ENCODE results near the gene ITGA7.

ITGA7 gene

DNA sequence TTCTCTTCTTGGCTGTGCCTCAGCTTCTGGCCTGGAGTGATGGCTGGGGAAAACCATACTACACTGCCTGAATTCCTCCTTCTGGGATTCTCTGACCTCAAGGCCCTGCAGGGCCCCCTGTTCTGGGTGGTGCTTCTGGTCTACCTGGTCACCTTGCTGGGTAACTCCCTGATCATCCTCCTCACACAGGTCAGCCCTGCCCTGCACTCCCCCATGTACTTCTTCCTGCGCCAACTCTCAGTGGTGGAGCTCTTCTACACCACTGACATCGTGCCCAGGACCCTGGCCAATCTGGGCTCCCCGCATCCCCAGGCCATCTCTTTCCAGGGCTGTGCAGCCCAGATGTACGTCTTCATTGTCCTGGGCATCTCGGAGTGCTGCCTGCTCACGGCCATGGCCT, 70.9 kb downstream of the ITGA7 start, which contains the start of gene OR10P1:
OR10P1 (plus strand) TSS at position 40 of the 400 bp plus-strand sequence; CDS start at position 40, 0 bp downstream.
- DNase-seq: no peak
- Mint-ChIP-seq H3K4me1 (no peaks in the 10 kb centered on the region), H3K27me3 (ENCODE audit: low read depth, poor library complexity) (peaks cover 35% of the 10 kb centered on the region), H3K27ac (no peak within 1 kb of the TSS), H3K4me3 (no peak within 1 kb of the TSS), H3K9me3 (no peaks in the 10 kb centered on the region), H3K36me3 (ENCODE audit: low read depth) (no peaks in the 10 kb centered on the region)
- TF ChIP-seq, protein P1, sequence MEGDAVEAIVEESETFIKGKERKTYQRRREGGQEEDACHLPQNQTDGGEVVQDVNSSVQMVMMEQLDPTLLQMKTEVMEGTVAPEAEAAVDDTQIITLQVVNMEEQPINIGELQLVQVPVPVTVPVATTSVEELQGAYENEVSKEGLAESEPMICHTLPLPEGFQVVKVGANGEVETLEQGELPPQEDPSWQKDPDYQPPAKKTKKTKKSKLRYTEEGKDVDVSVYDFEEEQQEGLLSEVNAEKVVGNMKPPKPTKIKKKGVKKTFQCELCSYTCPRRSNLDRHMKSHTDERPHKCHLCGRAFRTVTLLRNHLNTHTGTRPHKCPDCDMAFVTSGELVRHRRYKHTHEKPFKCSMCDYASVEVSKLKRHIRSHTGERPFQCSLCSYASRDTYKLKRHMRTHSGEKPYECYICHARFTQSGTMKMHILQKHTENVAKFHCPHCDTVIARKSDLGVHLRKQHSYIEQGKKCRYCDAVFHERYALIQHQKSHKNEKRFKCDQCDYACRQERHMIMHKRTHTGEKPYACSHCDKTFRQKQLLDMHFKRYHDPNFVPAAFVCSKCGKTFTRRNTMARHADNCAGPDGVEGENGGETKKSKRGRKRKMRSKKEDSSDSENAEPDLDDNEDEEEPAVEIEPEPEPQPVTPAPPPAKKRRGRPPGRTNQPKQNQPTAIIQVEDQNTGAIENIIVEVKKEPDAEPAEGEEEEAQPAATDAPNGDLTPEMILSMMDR (IDR thresholded peaks at IDR 0.05): no peak

DNA sequence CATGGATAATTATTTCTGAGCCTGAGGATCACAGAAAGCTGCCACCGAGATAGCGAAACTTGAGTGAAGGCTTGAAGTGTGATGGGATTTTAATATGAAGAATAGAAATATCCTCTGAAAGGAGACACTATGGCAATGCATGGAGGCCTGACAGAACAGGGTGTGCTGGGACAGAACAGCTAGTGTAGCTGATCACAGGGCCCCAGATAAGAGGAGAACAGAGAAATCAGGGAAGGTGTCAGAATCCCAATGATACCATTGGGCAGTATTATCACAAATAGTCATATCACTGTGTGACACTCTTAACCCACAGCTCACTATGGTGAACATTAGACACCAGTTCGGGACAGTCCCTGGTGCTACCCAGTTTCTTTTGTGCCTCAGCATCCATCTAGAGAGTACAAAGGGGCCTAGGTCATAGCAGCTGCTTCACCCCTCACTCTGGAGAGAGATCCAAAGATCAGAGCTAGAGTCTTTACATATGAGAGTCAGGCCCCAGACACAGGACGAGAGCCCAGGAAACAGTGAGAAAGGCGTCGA, 71.5 kb downstream of the ITGA7 start:
- DNase-seq: no peak
- no peaks in the 10 kb centered on the region for H3K36me3 Mint-ChIP-seq (ENCODE audit: low read depth)
- H3K4me1 Mint-ChIP-seq: no peaks in the 10 kb centered on the region
- no peaks in the 10 kb centered on the region for H3K9me3 Mint-ChIP-seq
- no peak overlapping the region for H3K27ac Mint-ChIP-seq
- H3K27me3 Mint-ChIP-seq (ENCODE audit: low read depth, poor library complexity): peaks cover 32% of the 10 kb centered on the region
- no peak overlapping the region for H3K4me3 Mint-ChIP-seq
- TF ChIP-seq, protein P1 (IDR thresholded peaks at IDR 0.05): no peak
